AG09309 (cell line): Measurements from ENCODE around the gene IQSEC3.

Experiments
- DNase-seq: peaks from one replicate; pipeline ENCODE4 v3.0.0-alpha.2; 2010; ENCODE audit warnings: low read depth
- H3K4me3 ChIP-seq: 2 replicates; pipeline ENCODE4 v1.5.1; 2011; ENCODE audit warnings: mild to moderate bottlenecking, low read depth, low read length, moderate library complexity; ENCODE audit not compliant: control insufficient read depth
- CTCF ChIP-seq: IDR thresholded peaks from 2 replicates; pipeline ENCODE4 v1.5.1; 2011; ENCODE audit warnings: mild to moderate bottlenecking, low read depth, low read length, inconsistent platforms; ENCODE audit not compliant: insufficient read depth, control insufficient read depth; ENCODE audit errors: missing control alignments

The IQSEC3 gene

GRCh38 chr12:209246-209645, 142.7 kb downstream of the IQSEC3 start:
- no peak overlapping the region for H3K4me3 ChIP-seq
- DNase-seq, result no peak
- TF ChIP-seq CTCF, result no peak

- TF ChIP-seq CTCF, result no peak
- no peak overlapping the region for H3K4me3 ChIP-seq
- DNase-seq, result no peak
These were observed 143.3 kb downstream of the IQSEC3 start for GRCh38 chr12:209851-210250.

GRCh38 chr12:210277-211141, 143.9 kb downstream of the IQSEC3 start:
- DNase-seq, result no peak
- H3K4me3 ChIP-seq, result no peak overlapping the region
- TF ChIP-seq CTCF, result no peak

GRCh38 chr12:211142-211465, 144.5 kb downstream of the IQSEC3 start:
- DNase-seq, result no peak
- no peak for TF ChIP-seq CTCF
- no peak overlapping the region for H3K4me3 ChIP-seq

DNA sequence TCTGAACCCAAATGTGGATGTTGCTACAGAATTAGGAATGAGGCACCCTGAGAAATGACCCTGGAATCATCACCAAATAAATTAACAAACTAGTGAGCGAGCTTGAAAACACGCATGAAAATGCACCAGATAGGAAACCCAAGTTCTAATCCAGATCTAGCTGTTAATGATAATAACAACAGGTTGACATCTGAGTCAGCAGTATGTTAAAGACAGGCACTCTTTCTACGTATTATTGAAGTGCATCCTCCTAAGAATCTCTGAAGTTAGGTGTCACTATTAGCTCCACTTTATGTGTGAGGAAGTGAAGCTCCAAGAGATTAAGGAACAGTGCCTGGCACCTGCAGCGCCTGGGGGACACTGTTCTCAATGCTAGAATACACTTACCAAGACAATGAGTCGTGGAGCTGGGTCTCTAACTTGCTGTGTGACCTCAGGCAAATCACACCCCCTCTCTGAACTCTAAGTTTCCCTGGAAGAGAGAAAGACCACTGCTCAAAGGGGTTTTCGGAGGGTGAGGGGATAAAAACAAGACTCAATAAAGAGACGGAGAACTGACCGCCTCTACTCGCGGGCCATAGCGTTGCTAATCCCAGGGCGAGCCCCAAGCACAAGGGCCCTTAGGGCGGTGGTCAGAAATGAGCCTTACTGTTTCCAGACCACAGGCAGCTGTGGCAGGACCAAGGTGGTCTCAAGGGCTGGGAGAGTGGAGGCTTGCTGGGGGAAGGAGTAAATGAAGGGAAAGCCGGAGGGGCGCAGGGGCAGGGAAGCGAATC, 145.3 kb downstream of the IQSEC3 start:
- H3K4me3 ChIP-seq, result no peak overlapping the region
- TF ChIP-seq CTCF, result no peak
- DNase-seq, result no peak

DNA sequence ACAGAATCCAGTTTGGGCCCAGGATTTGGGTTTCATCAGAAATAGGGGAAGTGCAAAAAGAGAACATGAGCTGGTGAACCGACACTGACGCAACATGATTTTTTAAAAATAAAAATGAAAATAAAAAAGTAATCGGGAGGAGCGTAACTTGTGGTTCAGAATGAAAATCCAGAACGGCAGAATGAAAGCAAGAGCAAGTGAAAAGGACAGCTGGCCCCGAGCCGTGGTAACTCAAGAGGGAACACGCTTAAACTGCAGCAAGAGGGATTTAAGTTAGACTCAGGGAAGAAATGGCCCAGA, 145.8 kb downstream of the IQSEC3 start:
- TF ChIP-seq CTCF, result no peak
- no peak overlapping the region for H3K4me3 ChIP-seq
- DNase-seq, result no peak
